ENCODE results near the gene WFDC10A. TPM values are rescaled to one million over a fixed set of nuclear protein-coding genes. Genes with fewer than 3 reads are reported as not detected.

WFDC10A gene
- total RNA-seq, 6 experiments from 2014 or later: not detected

- TF ChIP-seq CTCF (IDR thresholded peaks at IDR 0.05): no peak
- TF ChIP-seq POLR2A (IDR thresholded peaks at IDR 0.05): no peak
- H3K27ac ChIP-seq: no peak overlapping the region
- no peaks in the 10 kb centered on the region for H3K9me3 ChIP-seq
- DNase-seq: no peak
- H3K36me3 ChIP-seq: no peaks in the 10 kb centered on the region
- H3K4me3 ChIP-seq: no peak overlapping the region
- H3K27me3 ChIP-seq: no peaks in the 10 kb centered on the region
- no CpG with 5 or more reads among the region's 1 CpG for WGBS (ENCODE audit: insufficient coverage, low coverage, low lambda C conversion rate, missing lambda C conversion rate)
- no peak for ATAC-seq
- intact Hi-C loops (cut with DNase I): no loop called here
- no peaks in the 10 kb centered on the region for H3K4me1 ChIP-seq
Measured at GRCh38 chr20:45607810-45608209, 21.7 kb upstream of the WFDC10A start.

- intact Hi-C loops (cut with DNase I): no loop called here
- WGBS (ENCODE audit: insufficient coverage, low coverage, low lambda C conversion rate, missing lambda C conversion rate): 44% methylated on average over 4 of the region's 4 CpGs
Measured at GRCh38 chr20:45611054-45611453, 18.5 kb upstream of the WFDC10A start.

GRCh38 chr20:45612314-45612713 is 17.2 kb upstream of the WFDC10A start:
- DNase-seq: no peak
- ATAC-seq: no peak
- H3K9me3 ChIP-seq: no peaks in the 10 kb centered on the region
- H3K27me3 ChIP-seq: no peaks in the 10 kb centered on the region
- no peaks in the 10 kb centered on the region for H3K4me1 ChIP-seq
- intact Hi-C loops (cut with DNase I): no loop called here
- no peak for TF ChIP-seq POLR2A (IDR thresholded peaks at IDR 0.05)
- TF ChIP-seq CTCF (IDR thresholded peaks at IDR 0.05): no peak
- H3K36me3 ChIP-seq: no peaks in the 10 kb centered on the region
- no peak overlapping the region for H3K4me3 ChIP-seq
- H3K27ac ChIP-seq: no peak overlapping the region

More at GRCh38 chr20:45611054-45611453, 18.5 kb upstream of the WFDC10A start:
- TF ChIP-seq POLR2A (IDR thresholded peaks at IDR 0.05): no peak
- no peak for TF ChIP-seq CTCF (IDR thresholded peaks at IDR 0.05)
- Histone ChIP-seq H3K27ac (no peak overlapping the region), H3K36me3 (no peaks in the 10 kb centered on the region), H3K4me3 (no peak overlapping the region), H3K4me1 (no peaks in the 10 kb centered on the region), H3K9me3 (no peaks in the 10 kb centered on the region), H3K27me3 (no peaks in the 10 kb centered on the region)
- no peak for DNase-seq
- ATAC-seq: no peak

- no peak for ATAC-seq
- no peak overlapping the region for H3K27ac ChIP-seq
- DNase-seq: no peak
- no peaks in the 10 kb centered on the region for H3K9me3 ChIP-seq
- H3K36me3 ChIP-seq: no peaks in the 10 kb centered on the region
- H3K4me1 ChIP-seq: no peaks in the 10 kb centered on the region
- WGBS (ENCODE audit: insufficient coverage, low coverage, low lambda C conversion rate, missing lambda C conversion rate): 90% methylated on average over 2 of the region's 2 CpGs
- TF ChIP-seq POLR2A (IDR thresholded peaks at IDR 0.05) (no peak), CTCF (IDR thresholded peaks at IDR 0.05) (no peak)
- no peaks in the 10 kb centered on the region for H3K27me3 ChIP-seq
- intact Hi-C loops (cut with DNase I): no loop called here
- no peak overlapping the region for H3K4me3 ChIP-seq
Measured at GRCh38 chr20:45617591-45617990, 11.9 kb upstream of the WFDC10A start.

GRCh38 chr20:45621593-45621992 is 7.9 kb upstream of the WFDC10A start:
- TF ChIP-seq CTCF (IDR thresholded peaks at IDR 0.05): no peak
- no peak for TF ChIP-seq POLR2A (IDR thresholded peaks at IDR 0.05)
- Histone ChIP-seq H3K4me1 (no peaks in the 10 kb centered on the region), H3K36me3 (no peaks in the 10 kb centered on the region), H3K27me3 (no peaks in the 10 kb centered on the region), H3K27ac (no peak overlapping the region), H3K9me3 (no peaks in the 10 kb centered on the region), H3K4me3 (no peak overlapping the region)
- intact Hi-C loops (cut with DNase I): no loop called here
- ATAC-seq: peak in 2 of 4 donors; percentile 35 to 56
- WGBS (ENCODE audit: insufficient coverage, low coverage, low lambda C conversion rate, missing lambda C conversion rate): 65% methylated on average over 2 of the region's 2 CpGs
- DNase-seq: no peak

All from right lobe of liver (tissue), 6 donors.